ENCODE results near the gene LRBA. TPM values are rescaled to one million over a fixed set of nuclear protein-coding genes. Genes with fewer than 3 reads are reported as not detected.

The LRBA gene
- total RNA-seq, 1 donor from 2014 or later = 103 TPM

DNA sequence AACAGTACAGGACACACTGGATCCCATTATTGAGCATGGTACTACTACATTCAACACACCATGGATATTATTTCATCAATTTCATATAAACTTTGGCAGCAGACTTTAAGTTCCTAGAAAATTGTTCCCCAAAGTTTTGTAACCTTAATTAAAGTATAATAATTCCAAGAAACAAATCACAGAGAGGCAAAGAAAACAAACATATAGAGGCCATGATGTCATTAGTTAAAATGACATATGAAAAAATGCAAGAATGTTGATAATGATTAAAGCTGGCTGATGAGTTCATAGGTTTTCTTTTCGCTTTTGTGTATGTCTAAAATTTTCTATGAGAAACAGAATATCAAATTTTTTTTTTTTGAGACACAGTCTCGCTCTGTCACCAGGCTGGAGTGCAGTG is 26.8 kb downstream of the LRBA start:
- DNase-seq (ENCODE audit: low read depth) = no peak
- no peak for FAIRE-seq
- TF ChIP-seq, protein P1, sequence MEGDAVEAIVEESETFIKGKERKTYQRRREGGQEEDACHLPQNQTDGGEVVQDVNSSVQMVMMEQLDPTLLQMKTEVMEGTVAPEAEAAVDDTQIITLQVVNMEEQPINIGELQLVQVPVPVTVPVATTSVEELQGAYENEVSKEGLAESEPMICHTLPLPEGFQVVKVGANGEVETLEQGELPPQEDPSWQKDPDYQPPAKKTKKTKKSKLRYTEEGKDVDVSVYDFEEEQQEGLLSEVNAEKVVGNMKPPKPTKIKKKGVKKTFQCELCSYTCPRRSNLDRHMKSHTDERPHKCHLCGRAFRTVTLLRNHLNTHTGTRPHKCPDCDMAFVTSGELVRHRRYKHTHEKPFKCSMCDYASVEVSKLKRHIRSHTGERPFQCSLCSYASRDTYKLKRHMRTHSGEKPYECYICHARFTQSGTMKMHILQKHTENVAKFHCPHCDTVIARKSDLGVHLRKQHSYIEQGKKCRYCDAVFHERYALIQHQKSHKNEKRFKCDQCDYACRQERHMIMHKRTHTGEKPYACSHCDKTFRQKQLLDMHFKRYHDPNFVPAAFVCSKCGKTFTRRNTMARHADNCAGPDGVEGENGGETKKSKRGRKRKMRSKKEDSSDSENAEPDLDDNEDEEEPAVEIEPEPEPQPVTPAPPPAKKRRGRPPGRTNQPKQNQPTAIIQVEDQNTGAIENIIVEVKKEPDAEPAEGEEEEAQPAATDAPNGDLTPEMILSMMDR (IDR thresholded peaks at IDR 0.05; ENCODE audit: insufficient read depth, low read length, severe bottlenecking) = no peak
- H3K36me3 ChIP-seq (ENCODE audit: control insufficient read depth, insufficient read depth, low read length) = no peaks in the 10 kb centered on the region
- H3K27me3 ChIP-seq (ENCODE audit: control insufficient read depth, insufficient read depth, low read length) = no peaks in the 10 kb centered on the region
- H3K4me3 ChIP-seq (ENCODE audit: low read depth, low read length) = no peak overlapping the region

DNA sequence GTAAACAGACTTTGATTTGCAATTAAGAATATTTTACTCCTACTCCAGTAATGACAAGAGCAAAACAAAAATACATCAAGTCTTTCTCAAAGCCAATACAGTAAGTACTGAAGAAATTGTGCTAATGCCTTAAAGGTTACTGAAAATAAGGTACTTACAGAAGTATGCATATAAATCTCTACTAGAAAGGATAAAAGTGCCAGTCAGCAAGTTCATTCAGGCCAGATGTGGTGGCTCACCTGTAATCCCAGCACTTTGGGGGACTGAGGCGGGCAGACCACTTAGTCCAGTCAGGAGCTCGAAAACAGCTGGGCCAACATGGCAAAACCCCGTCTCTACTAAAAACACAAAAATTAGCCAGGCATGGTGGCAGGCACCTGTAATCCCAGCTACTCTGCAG is 27.9 kb downstream of the LRBA start:
- no peaks in the 10 kb centered on the region for H3K27me3 ChIP-seq (ENCODE audit: control insufficient read depth, insufficient read depth, low read length)
- no peak overlapping the region for H3K4me3 ChIP-seq (ENCODE audit: low read depth, low read length)
- TF ChIP-seq, protein P1 (IDR thresholded peaks at IDR 0.05; ENCODE audit: insufficient read depth, low read length, severe bottlenecking) = no peak
- no peak for FAIRE-seq
- DNase-seq (ENCODE audit: low read depth) = no peak
- H3K36me3 ChIP-seq (ENCODE audit: control insufficient read depth, insufficient read depth, low read length) = no peaks in the 10 kb centered on the region

DNA sequence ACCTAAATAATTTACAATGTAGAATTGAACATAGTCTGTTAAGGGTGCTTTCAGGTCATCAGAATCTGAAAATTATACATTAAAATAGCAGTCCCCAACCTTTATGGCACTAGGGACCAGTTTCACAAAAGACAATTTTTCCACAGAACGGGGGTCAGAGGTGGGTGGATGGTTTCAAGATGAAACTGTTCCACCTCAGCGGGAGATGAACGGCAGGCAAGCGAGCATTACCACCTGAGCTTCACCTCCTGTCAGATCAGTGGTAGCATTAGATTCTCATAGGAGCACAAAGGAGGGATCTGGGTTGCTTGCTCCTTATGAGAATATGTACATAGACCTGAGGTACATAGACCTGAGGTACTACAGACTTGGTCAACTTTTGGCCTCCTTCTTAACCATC is 29.0 kb downstream of the LRBA start:
- TF ChIP-seq, protein P1 (IDR thresholded peaks at IDR 0.05; ENCODE audit: insufficient read depth, low read length, severe bottlenecking) = no peak
- FAIRE-seq = no peak
- H3K27me3 ChIP-seq (ENCODE audit: control insufficient read depth, insufficient read depth, low read length) = no peaks in the 10 kb centered on the region
- no peak overlapping the region for H3K4me3 ChIP-seq (ENCODE audit: low read depth, low read length)
- no peaks in the 10 kb centered on the region for H3K36me3 ChIP-seq (ENCODE audit: control insufficient read depth, insufficient read depth, low read length)
- DNase-seq (ENCODE audit: low read depth) = no peak

DNA sequence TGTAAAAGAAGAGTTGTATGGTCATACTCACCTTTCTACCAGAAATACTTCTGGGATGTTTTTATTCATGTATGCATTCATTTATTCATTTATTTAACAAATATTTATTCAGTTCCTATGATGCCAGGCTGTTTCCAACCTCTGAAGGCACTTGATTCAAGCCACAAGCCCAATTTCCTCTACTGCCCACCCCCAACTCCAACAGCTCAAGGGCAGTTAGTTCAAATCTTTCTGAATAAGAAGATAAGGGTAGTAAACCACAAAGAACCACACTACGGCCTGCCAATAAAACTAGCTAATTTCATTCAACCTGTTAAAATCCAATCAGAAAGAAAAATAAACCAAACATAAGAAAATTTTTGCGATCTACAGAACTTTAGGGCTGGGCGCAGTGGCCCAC is 31.2 kb downstream of the LRBA start:
- no peak for FAIRE-seq
- Histone ChIP-seq H3K4me3 (ENCODE audit: low read depth, low read length) (no peak overlapping the region), H3K27me3 (ENCODE audit: control insufficient read depth, insufficient read depth, low read length) (no peaks in the 10 kb centered on the region), H3K36me3 (ENCODE audit: control insufficient read depth, insufficient read depth, low read length) (no peaks in the 10 kb centered on the region)
- DNase-seq (ENCODE audit: low read depth) = no peak
- TF ChIP-seq, protein P1 (IDR thresholded peaks at IDR 0.05; ENCODE audit: insufficient read depth, low read length, severe bottlenecking) = no peak

DNA sequence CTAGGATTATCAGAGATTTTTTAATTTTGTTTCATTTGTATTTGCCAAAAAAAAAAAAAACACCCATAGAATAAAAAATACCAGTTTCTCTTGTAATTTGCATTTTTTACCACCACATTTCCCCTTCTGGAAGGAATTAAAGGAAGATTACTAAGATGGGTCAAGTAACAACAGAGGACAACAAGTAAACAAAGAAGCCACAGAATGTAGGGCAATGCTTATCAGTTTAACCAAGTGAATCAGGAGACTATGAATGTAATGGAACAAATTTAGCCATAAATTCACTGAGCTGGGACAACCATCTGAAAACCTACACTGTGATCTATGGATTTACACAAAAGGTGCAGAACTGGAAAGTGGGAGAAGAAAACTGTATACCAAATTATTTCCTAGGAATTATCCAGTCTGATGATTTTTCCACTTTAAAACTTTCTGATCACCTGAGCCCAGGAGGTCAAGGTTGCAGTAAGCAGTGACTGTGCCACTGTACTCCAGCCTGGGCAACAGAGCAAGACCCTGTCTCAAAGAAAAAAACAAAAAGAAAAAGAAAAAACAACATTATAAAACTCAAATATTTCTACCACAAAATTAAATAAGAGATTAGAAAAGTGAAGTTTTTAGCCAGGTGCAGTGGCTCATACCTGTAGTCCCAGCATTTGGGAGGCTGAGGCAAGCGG is 32.4 kb downstream of the LRBA start:
- Histone ChIP-seq H3K36me3 (ENCODE audit: control insufficient read depth, insufficient read depth, low read length) (no peaks in the 10 kb centered on the region), H3K27me3 (ENCODE audit: control insufficient read depth, insufficient read depth, low read length) (no peaks in the 10 kb centered on the region), H3K4me3 (ENCODE audit: low read depth, low read length) (no peak overlapping the region)
- FAIRE-seq (no peak), DNase-seq (ENCODE audit: low read depth) (no peak)
- TF ChIP-seq, protein P1 (IDR thresholded peaks at IDR 0.05; ENCODE audit: insufficient read depth, low read length, severe bottlenecking) = no peak

Measured in bronchial epithelial cell (primary cell).